Spinal cord (tissue), 10 donors: Measurements from ENCODE around the gene KIF18B. TPM values are rescaled to one million over a fixed set of nuclear protein-coding genes. Genes with fewer than 3 reads are reported as not detected.

Experiments used
- DNase-seq, 6 donors: peaks; one replicate each; pipeline versions ENCODE4 v3.0.0 to v3.0.0-alpha.2; 2013 to 2015; ENCODE audit warnings: low spot score in 6 of 6, low read depth in 4 of 6
- H3K27ac ChIP-seq: one replicate; pipeline ENCODE4 v1.5.1; 2013; ENCODE audit warnings: low read depth, low read length, control low read depth
- H3K27me3 ChIP-seq: one replicate; pipeline ENCODE4 v1.6.1; 2013; ENCODE audit warnings: low read length; ENCODE audit not compliant: control insufficient read depth, insufficient read depth
- H3K36me3 ChIP-seq: one replicate; pipeline ENCODE4 v1.6.1; 2013; ENCODE audit warnings: low read length; ENCODE audit not compliant: control insufficient read depth, insufficient read depth
- H3K4me1 ChIP-seq: one replicate; pipeline ENCODE4 v1.6.1; 2013; ENCODE audit warnings: low read length; ENCODE audit not compliant: control insufficient read depth, insufficient read depth
- H3K4me3 ChIP-seq: one replicate; pipeline ENCODE4 v1.5.1; 2013; ENCODE audit warnings: low read depth, low read length, control low read depth
- H3K9me3 ChIP-seq: one replicate; pipeline ENCODE4 v1.6.1; 2013; ENCODE audit warnings: low read length; ENCODE audit not compliant: control insufficient read depth, insufficient read depth
- WGBS: methylation state at CpG from one replicate; pipeline ENCODE4 v1.1.5; 2013; ENCODE audit warnings: missing lambda C conversion rate; ENCODE audit not compliant: insufficient coverage; 5-methylcytosine and 5-hydroxymethylcytosine counted together
- polyA plus RNA-seq, 2 donors: library from polyadenylated mRNA; unstranded; fragments of 120-200 nt; gene quantifications; one replicate each; pipeline ENCODE4 v1.2.1, GENCODE V29; 2013; ENCODE audit not compliant: insufficient read length in 2 of 2
- total RNA-seq, 2 donors: library from RNA; depleted of rRNA in 1 of 2; stranded (reverse); fragments of 120-200 nt in 1 of 2; fragments of >200 nt in 1 of 2; gene quantifications; one replicate each; pipeline versions ENCODE4 v1.2.3 to v1.2.4, GENCODE V29; 2013 to 2014
- donor health status: healthy.

Gene KIF18B
- total and polyA plus RNA-seq, 4 donors, result 1.6 to 11.7 (median 4.5) TPM

DNA sequence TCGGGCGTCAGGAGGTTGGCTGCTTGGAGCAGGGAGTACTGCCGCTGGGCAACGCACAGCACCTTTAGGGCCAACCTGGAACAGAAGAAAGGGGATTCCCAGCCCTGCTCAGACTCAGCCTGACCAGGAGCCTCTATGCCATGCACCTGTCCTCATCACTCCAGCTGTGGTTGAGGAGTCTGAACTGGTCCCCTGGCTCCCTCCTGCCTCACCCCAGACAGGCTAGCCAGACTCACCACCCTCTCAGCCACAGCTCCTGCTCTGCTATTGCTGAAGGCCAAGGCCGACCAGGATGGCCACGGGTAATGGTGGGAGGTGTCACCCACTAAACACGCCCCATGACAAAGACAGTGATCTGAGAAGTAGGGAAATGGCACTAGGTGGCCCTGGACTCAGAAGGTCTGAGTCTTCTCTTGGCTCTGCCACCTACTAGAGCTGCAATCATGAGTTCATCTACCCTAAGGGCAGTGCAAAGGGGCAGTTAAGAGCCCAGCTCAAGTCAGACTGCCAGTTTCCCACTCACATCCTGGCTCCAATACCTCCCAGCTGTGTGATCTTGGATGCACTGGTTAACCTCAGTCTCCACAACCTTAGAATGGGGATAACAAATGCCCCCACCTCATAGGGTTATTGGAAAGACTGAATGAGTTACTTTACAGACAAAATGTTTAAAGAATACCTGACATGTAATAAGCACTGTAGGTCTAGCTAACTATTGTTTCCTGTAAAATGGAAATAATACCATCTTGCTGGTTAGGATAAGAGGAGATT lies 18.4 kb downstream of the KIF18B start:
- Histone ChIP-seq H3K9me3 (no peaks in the 10 kb centered on the region), H3K4me1 (peaks cover 3% of the 10 kb centered on the region), H3K27ac (no peak overlapping the region), H3K27me3 (no peaks in the 10 kb centered on the region), H3K36me3 (peaks cover 49% of the 10 kb centered on the region), H3K4me3 (no peak overlapping the region)
- no peak for DNase-seq
- 93% methylated on average over 7 of the region's 7 CpGs for WGBS

DNA sequence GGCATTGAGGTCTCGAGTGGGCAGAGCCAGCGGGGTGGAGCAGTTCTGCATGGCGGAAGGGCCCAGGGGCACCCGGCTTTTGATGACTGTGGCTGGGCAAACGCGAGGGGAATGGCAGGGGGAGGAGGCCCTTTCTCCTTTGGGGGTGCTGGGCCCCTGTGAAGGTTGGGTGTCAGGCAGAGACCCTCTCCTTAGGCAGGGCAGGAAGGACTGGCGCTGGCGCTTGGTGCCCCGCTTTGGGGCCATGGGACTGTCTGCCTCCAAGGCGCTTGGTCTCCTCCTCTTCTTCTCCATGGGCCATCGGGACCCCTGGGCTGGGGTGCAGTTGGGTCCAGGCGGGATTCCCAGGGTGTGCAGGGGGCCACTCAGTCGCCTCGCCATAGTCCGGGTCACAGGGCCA lies 19.4 kb downstream of the KIF18B start:
- H3K4me3 ChIP-seq, result no peak overlapping the region
- DNase-seq, result no peak
- no peaks in the 10 kb centered on the region for H3K27me3 ChIP-seq
- H3K9me3 ChIP-seq, result no peaks in the 10 kb centered on the region
- no peak overlapping the region for H3K27ac ChIP-seq
- 94% methylated on average over 14 of the region's 15 CpGs for WGBS
- peaks cover 12% of the 10 kb centered on the region for H3K4me1 ChIP-seq
- H3K36me3 ChIP-seq, result peaks cover 43% of the 10 kb centered on the region

DNA sequence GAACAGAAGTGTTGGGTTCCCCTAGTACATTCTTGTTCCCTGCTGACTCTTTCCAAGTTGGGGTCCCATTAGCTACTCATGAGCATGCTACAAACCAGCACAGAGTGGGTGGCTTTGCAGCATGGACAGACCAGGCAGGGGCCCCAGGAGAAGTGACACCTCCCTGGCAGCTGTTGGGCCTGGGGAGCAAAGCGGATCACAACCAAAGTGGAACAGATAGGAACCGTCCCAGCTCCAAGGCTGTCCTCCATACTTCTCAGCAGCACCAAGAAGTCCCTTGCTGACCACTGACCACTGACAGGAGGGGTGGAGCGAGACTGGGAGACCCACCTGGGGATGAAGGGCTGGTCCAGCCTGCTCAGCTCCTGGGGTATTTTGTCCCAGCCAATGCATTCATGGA lies 19.9 kb downstream of the KIF18B start:
- Histone ChIP-seq H3K36me3 (peaks cover 41% of the 10 kb centered on the region), H3K27ac (no peak overlapping the region), H3K4me3 (no peak overlapping the region), H3K9me3 (no peaks in the 10 kb centered on the region), H3K4me1 (peaks cover 17% of the 10 kb centered on the region), H3K27me3 (no peaks in the 10 kb centered on the region)
- no peak for DNase-seq
- WGBS, result 100% methylated on average over 3 of the region's 3 CpGs

DNA sequence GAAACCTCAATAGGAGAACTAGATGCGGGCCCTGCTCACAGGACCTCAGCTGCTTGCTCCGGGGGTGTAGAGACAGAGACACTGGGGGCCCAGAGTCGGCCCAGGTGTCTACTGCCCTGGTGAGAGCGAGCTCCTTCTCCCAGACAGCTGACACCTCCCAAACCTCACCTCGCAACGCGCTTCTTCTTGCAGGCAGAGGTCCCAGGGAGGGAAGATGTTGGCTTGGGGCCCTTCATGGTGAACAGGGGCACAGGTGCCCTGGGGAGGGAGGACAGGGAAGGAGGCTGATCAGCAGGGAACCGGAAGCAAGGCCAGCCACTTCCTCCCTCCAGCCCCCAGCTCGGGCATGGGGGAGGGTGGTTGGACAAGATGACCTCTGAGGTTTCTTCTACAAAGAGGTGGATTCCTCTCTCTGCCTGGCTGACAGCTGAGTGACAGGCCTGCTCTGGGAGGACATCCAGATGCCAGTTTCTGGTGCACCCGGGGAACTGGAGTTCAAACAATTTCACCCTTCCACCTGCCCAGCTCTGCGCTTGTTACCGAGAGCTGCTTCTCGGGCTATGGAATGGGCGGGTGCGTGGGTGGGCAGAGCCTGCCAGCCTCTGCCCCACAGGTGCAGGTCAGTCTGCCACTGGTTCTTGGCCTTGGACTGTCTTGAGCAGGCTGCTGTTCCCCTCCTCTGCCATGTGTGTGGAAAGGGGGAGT lies 20.6 kb downstream of the KIF18B start:
- H3K36me3 ChIP-seq, result peaks cover 36% of the 10 kb centered on the region
- no peak for DNase-seq
- H3K9me3 ChIP-seq, result no peaks in the 10 kb centered on the region
- H3K27ac ChIP-seq, result no peak overlapping the region
- H3K27me3 ChIP-seq, result no peaks in the 10 kb centered on the region
- peaks cover 24% of the 10 kb centered on the region for H3K4me1 ChIP-seq
- WGBS, result 94% methylated on average over 9 of the region's 15 CpGs
- H3K4me3 ChIP-seq, result no peak overlapping the region

DNA sequence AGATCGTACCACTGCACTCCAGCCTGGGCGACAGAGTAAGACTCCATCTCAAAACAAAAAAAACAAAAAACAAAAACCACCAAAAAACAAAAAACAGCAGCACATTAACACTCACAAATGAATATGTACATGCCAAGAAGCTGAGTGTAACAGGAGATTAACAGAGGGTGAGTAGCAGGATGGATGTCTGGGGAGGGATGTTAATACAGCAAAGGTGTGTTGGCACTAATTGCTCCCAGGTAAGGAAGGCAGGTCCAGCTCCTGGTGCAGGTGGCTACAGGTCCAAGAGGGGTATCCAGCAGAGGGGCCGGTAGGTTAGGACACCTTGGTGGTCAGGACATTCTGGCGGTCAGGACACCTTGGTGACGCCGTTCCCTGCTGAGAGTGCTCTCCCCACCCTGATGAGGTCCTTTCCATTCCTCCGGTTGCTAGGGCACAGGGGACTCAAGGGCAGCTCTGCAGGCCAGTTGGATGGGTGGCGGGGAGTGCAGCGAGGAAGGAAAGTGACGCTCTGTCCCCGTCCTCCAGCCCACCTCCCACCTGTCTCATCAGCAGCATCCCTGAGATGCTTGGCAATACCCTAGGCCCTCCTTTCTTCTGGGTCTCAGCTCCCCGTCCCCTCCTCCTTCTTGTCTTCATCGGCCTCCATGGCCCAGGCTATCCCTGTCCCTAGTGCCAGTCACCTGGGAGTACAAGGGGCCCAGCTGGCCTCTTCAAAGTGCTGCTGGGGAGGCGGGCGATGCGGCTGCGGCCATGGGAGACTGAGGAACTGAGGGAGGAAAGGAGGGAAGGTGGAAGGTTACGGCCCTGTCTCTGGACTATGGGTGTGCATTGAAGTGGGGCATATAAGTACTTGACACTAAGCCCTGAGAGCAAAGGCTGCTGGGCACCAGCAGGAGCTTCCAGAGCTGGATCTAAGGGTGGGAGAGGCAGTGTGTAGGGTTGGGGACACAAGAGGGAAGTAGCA lies 21.6 kb downstream of the KIF18B start:
- no peak overlapping the region for H3K4me3 ChIP-seq
- H3K4me1 ChIP-seq, result peaks cover 33% of the 10 kb centered on the region
- DNase-seq, result no peak
- no peaks in the 10 kb centered on the region for H3K9me3 ChIP-seq
- H3K27ac ChIP-seq, result no peak overlapping the region
- peaks cover 29% of the 10 kb centered on the region for H3K36me3 ChIP-seq
- WGBS, result 93% methylated on average over 12 of the region's 18 CpGs
- H3K27me3 ChIP-seq, result peaks cover 3% of the 10 kb centered on the region

DNA sequence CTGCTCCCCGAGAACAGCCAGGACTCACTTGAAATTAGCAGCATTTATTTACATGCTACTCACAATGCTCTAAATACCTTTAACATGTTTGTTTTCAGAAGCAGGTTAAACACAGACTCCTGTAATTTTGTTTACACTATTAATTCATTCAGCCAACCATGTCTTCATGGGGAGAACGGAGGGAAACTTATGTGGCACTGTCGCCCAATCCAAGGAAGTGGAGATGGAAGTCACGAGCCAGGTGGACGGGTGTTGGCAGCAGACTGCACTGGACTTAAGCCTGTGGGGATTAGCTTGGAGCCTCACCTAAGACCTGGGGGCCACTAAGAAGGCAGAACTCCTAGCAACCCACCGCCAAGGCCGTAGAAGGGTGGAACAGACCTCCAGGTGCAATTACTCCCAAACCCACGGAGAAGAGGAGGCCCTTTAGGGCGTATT lies 23.4 kb downstream of the KIF18B start:
- Histone ChIP-seq H3K27me3 (peaks cover 3% of the 10 kb centered on the region), H3K4me1 (peaks cover 52% of the 10 kb centered on the region), H3K36me3 (peaks cover 28% of the 10 kb centered on the region), H3K9me3 (no peaks in the 10 kb centered on the region), H3K27ac (no peak overlapping the region), H3K4me3 (no peak overlapping the region)
- 76% methylated on average over 3 of the region's 9 CpGs for WGBS
- no peak for DNase-seq

DNA sequence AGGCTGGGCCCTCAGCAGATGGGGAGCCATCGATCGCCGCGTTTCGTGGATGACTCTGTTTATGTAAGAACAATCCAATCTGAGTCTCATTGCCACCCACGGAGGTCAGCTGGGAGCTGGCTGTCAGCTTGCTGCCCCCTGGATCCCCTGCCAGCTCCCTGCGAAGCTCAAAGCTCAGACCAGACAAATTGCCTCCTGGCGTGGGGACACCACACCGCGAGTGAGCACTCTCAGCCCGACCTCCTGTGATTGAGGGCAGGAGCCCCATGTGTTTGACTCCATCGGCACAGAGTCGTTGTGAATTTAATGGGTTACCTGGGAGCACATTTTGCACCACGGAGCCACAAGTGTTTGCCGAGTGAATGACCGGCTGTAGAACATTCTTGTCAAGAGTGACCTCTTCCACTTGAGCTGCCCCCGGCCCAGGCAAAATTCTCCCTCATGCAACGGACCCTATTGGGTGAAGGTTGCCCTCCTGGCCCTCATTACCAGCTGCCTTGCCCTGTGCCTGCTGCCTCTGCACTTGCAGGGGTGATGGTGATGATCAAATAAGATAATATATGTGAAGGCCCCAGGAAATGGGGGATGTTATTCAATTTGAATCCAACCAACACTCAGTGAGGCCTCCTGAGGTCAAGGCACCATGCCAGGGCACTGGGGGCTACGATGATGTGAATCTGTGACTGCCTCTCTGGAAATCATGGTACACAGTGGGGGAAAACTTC lies 24.7 kb downstream of the KIF18B start:
- no peak for DNase-seq
- Histone ChIP-seq H3K27ac (no peak overlapping the region), H3K27me3 (peaks cover 3% of the 10 kb centered on the region), H3K9me3 (no peaks in the 10 kb centered on the region), H3K4me3 (no peak overlapping the region), H3K36me3 (peaks cover 18% of the 10 kb centered on the region), H3K4me1 (peaks cover 59% of the 10 kb centered on the region)
- WGBS, result 36% methylated on average over 18 of the region's 19 CpGs

DNA sequence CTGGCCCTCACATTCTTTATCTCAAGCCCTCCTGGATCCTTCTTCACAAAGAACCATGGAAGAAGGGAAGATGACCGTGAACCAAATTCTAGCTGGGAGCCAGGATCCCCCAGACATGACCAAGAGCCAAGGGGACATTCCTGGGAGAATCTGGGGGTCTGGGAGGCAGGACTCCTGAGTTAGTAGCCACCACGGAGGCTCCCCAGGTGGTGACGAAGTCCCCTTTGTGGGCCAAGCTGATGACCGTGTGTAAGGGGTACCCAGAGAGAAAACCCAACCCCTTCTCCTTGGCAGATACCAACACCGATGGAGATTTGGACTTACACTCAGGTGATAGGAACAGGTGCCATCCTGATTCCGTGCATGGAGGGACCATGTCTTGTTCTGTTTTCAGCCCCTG lies 25.4 kb downstream of the KIF18B start:
- Histone ChIP-seq H3K27ac (no peak overlapping the region), H3K9me3 (no peaks in the 10 kb centered on the region), H3K4me3 (no peak overlapping the region), H3K36me3 (peaks cover 12% of the 10 kb centered on the region), H3K27me3 (peaks cover 3% of the 10 kb centered on the region), H3K4me1 (peaks cover 66% of the 10 kb centered on the region)
- WGBS, result 95% methylated on average over 5 of the region's 6 CpGs
- no peak for DNase-seq
